GM18951 (cell line): ENCODE measurements around the gene IQCH.

Experiments
- POLR2A ChIP-seq: IDR thresholded peaks from 4 replicates; pipeline ENCODE4 v1.6.1; 2011; ENCODE audit warnings: mild to moderate bottlenecking; ENCODE audit not compliant: insufficient read length, insufficient read depth; ENCODE audit errors: extremely low read depth
- in situ Hi-C: fragments of 300-500 bp; cut with MboI; formaldehyde crosslinking; loops from one replicate; pipeline ENCODE4 v1.12.0; 2022; ENCODE audit warnings: low sequenced_read_pairs, mixed read lengths, inconsistent platforms; ENCODE audit not compliant: unreplicated experiment

Gene IQCH

DNA sequence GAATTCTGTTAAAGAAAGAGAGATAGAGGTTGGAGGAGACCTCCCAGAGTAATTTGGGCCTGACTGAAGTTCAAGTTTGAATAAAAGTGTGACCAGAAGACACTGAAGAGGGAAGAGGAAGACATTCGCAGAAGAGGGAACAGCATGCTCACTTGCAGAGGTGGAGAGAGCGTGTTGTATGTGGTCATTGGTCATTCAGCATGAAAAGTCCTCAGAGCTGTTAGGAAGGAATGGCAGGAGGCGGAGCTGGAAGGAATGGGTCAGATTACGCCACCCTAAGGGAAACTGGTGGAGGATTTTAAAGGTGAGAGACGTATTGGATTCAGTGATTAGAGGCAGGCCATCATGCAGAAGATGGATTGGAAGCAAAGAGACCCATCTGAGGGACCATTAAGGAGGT is 41.6 kb downstream of the IQCH start:
- in situ Hi-C loops: loop anchor here (10.0 kb wide), 1 partner anchor 341 kb away; no protein-coding TSS in a partner anchor
- TF ChIP-seq POLR2A: no peak

- in situ Hi-C loops: loop anchor here (10.0 kb wide), 1 partner anchor 342 kb away; no protein-coding TSS in a partner anchor
- TF ChIP-seq POLR2A: no peak
Observed at GRCh38 chr15:67296684-67297083, 42.1 kb downstream of the IQCH start.

DNA sequence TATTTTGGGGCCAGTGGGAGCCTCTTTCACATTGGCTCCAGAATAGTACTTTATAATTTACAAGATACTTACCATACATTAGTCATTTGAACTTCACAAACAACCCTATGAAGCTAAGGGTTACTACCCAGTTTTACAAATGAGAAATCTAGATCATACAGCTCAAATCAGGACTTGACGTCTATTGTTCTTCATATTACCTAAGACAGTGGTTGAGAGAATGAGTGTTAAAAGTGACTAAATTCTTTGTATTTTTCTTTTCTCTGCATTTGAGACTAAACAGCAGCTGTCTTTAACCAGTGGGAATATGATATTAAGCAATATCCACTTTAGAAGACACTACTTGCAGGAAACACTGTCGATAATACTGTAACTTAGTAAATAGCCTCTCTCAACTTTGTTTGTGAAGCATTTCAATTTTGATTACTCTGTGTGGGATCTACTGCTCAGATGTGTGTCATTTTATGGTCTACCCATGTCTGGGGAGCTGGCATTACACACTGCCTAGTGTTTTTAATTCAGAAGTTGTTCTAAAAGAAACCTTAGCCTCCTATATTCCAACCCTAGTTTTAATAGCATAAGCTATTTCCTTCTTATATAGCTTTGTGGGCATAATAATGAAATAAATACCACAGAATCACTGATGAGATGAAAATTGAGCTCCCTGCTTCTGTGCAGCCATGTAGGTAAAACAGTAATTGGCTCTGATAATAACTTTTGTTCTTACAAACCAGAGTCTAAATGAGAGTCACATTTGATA is 45.9 kb downstream of the IQCH start:
- in situ Hi-C loops: no loop called here
- no peak for TF ChIP-seq POLR2A

- TF ChIP-seq POLR2A: no peak
- in situ Hi-C loops: no loop called here
Observed at GRCh38 chr15:67303490-67304363, 49.1 kb downstream of the IQCH start.

GRCh38 chr15:67304778-67305177 is 50.2 kb downstream of the IQCH start:
- in situ Hi-C loops: no loop called here
- no peak for TF ChIP-seq POLR2A

- no peak for TF ChIP-seq POLR2A
Observed at GRCh38 chr15:67305506-67305905, 50.9 kb downstream of the IQCH start.

GRCh38 chr15:67307156-67307555 is 52.6 kb downstream of the IQCH start:
- in situ Hi-C loops: no loop called here
- TF ChIP-seq POLR2A: no peak

More at GRCh38 chr15:67305506-67305905, 50.9 kb downstream of the IQCH start:
- in situ Hi-C loops: no loop called here

GRCh38 chr15:67307889-67308597 is 53.5 kb downstream of the IQCH start:
- in situ Hi-C loops: no loop called here
- TF ChIP-seq POLR2A: no peak

DNA sequence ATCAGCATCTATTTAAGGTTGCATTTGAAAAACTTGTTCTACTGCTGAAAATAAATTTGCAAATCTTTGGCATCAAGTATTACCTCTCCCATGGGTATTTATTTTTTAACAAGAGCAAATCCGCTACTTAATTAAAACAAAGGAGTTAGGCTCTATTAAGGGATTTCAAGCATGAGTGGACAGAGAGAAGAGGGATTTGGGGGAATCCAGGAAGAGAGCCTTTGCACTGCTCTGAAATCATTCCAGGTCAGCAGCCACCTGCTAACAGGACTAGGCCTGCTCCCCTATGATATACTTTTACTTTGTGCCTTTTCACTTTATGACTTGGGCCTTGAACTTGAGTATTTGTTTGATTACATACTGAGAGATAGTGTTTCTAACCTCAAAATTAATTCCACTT is 57.1 kb downstream of the IQCH start:
- in situ Hi-C loops: no loop called here
- no peak for TF ChIP-seq POLR2A

DNA sequence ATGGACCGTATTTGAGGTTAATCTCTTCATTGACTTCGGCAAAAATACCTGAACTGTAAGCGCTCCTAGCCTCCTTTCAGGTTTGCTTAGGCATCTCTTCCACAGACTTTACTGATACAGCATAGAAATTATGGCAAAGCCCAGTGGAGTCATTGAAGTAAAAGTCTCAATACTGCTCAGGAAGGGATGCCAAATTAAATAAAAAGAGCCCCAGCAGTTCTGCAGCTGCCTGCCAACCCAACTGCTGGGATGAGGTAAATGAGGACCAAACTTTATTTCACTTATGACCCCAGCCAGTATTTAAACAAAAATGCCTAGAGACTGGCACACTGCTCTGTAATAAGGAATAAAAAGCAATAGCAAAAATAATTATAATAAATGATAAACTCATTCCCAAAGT is 65.4 kb downstream of the IQCH start:
- in situ Hi-C loops: no loop called here
- no peak for TF ChIP-seq POLR2A

DNA sequence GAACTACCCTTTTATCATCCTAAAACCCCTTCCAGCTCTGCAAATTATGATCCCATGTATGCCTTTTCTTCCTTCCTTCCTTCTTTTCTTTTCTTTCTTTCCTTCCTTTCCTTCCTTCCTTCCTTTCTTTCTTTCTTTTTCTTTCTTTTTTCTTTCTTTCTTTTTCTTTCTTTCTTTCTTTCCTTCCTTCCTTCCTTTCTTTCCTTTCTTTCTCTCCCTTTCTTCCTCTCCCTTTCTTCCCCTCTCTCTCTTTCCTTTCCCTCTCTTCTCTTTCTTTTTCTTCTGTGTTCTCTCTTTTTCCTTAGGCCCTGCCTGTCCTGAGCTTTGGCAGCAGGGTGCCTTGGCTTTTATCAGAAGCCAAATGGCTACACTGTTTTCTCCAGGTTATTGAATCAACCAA is 66.8 kb downstream of the IQCH start:
- TF ChIP-seq POLR2A: no peak
- in situ Hi-C loops: no loop called here

DNA sequence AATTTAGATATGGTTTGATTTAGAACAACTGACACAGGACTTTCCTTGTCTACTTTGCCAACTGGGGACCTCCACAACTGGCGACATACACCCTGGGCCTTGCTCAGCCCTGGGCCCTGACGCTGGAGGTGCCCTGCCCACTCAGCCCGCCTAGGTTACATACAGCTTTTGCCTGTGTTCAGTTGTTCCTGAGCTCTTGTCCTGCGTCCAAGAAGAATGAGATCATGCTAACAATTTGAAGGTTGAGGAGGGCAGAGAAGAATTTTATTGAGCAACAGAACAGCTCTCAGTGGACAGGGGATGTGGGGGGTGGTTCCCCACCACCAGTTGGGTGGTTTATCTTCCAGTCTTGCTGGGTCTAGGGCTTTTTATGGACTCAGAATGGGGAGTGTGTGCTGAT is 67.9 kb downstream of the IQCH start:
- in situ Hi-C loops: no loop called here
- TF ChIP-seq POLR2A: no peak

DNA sequence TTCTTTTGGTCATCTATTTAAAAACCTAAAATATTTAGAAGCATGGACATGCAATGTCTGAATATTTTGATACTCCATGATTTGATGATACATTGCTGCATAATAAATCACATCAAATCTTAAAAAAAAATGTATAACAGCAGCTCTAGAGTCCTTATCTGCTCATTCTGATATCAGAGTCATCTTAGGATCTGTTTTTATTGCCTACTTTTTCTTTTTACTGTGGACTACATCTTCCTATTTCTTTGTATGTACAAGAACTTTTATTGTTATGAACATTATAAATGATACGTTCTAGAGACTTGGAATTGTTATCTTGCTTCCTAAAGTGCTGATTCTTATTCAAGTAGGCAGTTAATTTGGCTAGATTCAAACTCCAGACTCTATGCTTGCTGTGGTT is 72.7 kb downstream of the IQCH start:
- no peak for TF ChIP-seq POLR2A
- in situ Hi-C loops: no loop called here
